Fibroblast of gingiva (primary cell): ENCODE data around the gene RPL10L.

ENCODE experiments used
- DNase-seq: peaks from one replicate; pipeline ENCODE4 v3.0.0-alpha.2; 2011; ENCODE audit warnings: low read depth

Gene RPL10L

DNA sequence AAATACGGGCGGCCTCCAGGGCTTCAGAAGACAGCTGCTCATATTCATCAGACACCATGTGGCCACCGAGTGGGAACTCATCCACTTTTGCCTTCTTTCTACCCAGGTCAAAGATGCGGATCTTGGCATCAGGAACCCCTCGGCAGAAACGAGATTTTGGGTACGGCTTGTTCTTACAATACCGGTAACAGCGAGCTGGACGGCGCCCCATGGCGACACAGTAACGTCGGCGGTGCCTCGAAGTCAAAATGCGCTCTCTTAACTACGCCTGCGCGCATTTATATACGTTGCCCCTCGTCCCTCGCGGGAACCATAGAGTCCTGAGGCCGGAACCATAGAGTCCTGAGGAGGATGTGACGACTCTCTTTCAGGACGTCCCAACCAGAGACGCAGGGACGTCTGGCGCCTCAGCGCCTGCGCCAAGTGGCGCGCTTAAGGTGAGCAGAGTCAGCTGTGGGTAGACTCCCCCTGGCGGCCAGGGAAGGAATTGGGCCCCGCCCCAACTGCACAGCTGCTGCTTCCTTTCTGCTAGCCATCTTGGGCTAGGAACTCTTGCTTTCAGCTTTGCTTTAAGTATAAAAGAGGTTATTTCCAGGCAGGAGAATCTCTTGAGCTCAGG is at the start of gene RPL10L:
RPL10L (minus strand) TSS at position 256 of the 619 bp plus-strand sequence; CDS start at position 211, 45 bp downstream.
- DNase-seq, result no peak

- DNase-seq, result no peak
Observed at GRCh38 chr14:46691819-46692218, 40.2 kb upstream of the RPL10L start.

GRCh38 chr14:46686652-46687051 is 35.1 kb upstream of the RPL10L start:
- no peak for DNase-seq

- no peak for DNase-seq
Observed at GRCh38 chr14:46672128-46672527, 20.5 kb upstream of the RPL10L start.

DNA sequence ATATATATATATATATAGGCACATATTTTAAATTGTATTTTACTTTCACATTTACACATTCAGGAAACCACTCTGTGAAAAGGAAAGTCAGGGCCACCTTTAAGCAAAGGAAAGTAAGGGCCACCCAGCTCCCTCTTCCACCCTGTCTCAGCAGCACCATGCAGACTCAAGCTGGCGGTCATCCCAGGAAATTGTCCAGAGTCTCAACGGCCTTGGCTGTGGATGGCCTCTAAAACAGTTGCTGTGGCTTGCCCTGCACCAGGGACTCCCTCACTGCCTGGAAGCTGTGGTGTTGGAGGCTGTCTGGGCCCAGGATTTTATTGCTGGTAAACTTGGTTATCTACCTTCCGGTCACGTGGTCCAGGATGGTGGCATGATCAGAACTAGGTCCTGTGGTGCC is 11.8 kb upstream of the RPL10L start:
- DNase-seq, result no peak

- no peak for DNase-seq
Observed at GRCh38 chr14:46661728-46662127, 10.1 kb upstream of the RPL10L start.

DNA sequence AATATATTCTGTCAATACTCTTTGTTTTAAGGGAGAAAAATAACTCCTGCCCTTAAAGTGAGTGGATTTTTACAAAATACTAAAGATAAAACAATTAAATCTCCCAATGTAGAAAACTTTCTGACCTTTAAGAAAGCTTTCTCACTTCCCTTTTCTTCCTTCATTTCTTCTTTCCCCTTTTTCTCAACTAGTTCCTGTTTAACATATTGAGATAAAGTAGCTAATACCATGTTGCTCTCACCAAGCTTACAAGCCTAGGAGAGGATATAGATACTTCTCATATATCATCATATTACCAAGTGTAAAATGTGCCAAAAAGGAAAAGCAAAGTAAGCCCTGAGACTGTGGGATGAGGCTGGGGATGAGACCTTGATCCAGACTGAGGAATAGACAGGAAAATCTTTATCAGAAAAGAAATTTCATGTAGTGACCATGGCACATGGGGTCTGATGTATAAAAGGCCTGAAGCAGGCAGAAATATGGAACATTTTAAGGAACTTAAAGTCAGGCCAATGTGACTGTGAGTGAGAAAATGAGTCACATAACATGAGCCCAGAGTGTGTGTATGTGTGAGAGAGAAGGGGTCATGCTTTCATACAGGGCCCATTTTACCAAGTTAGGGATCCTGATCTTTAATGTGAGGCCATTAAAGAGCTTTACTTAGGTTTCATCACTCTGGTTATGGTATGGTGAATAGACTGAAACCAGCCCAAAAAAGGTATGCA is 1.6 kb upstream of the RPL10L start:
- no peak for DNase-seq

GRCh38 chr14:46646796-46647195 is 4.8 kb downstream of the RPL10L start:
- no peak for DNase-seq

- DNase-seq, result no peak
Observed at GRCh38 chr14:46626876-46627275, 24.7 kb downstream of the RPL10L start.
